Pancreas (tissue), 10 donors: ENCODE data around the gene SEPTIN7. TPM values are rescaled to one million over a fixed set of nuclear protein-coding genes. Genes with fewer than 3 reads are reported as not detected.

ENCODE experiments used
- ATAC-seq, 4 donors: fragments of 200-7000 bp; cut with Tn5 transposase; one replicate each; pipeline versions ENCODE4 v1.8.0 to v1.9.1; 2020; ENCODE audit warnings: mild to moderate bottlenecking in 4 of 4, moderate library complexity in 4 of 4
- DNase-seq, 6 donors: peaks; one replicate each; pipeline ENCODE4 v3.0.0-alpha.2; 2020
- FAIRE-seq: peaks from 2 replicates; lab custom pipeline; 2012; peaks lifted over from hg19 to GRCh38; lab: Jason Lieb, UNC
- H3K27ac ChIP-seq, 4 donors: fragments of 200-600 bp; sonication (generic); 1 replicate in 3 of 4; 2 replicates in 1 of 4; pipeline versions ENCODE4 v1.5.0 to v1.8.0; 2020
- H3K27me3 ChIP-seq, 4 donors: fragments of 200-600 bp; one replicate each; pipeline ENCODE4 v1.8.0; 2021
- H3K36me3 ChIP-seq, 3 donors: fragments of 200-600 bp; sonication (generic) in 1 of 3; one replicate each; pipeline versions ENCODE4 v1.5.0 to v1.8.0; 2020 to 2021
- H3K4me1 ChIP-seq, 3 donors: fragments of 200-600 bp; one replicate each; pipeline ENCODE4 v1.8.0; 2021
- H3K4me3 ChIP-seq, 4 donors: fragments of 200-600 bp; sonication (generic) in 2 of 4; one replicate each; pipeline versions ENCODE4 v1.5.0 to v1.8.0; 2020 to 2021
- H3K9me3 ChIP-seq, 4 donors: fragments of 200-600 bp; one replicate each; pipeline ENCODE4 v1.8.0; 2021
- WGBS, 2 donors: extraction: QIAGEN DNeasy Blood & Tissue Kit; methylation state at CpG; one replicate each; pipeline ENCODE4 v1.1.7; 2013; 5-methylcytosine and 5-hydroxymethylcytosine counted together
- intact Hi-C, 3 donors: fragments of 100-400 bp; cut with DNase I; formaldehyde crosslinking; loops; one replicate each; pipeline versions ENCODE4 v1.11.1 to v1.14.2; 2022
- polyA plus RNA-seq, 2 donors: library from polyadenylated mRNA; stranded (reverse); fragments of 200-250 nt; gene quantifications; one replicate each; pipeline ENCODE4 v1.2.3, GENCODE V29; 2013
- total RNA-seq, 6 donors: library from RNA; stranded (reverse); fragmentation: NEBNext Ultra II Directional in 4 of 6; extraction: Animal tissue kit (Norgen Biotek cat#: 25700) in 4 of 6; gene quantifications; one replicate each; pipeline versions ENCODE4 v1.2.1 to v1.2.4, GENCODE V29; 2021 to 2023
- TF ChIP-seq, protein P1 (sequence below), 4 donors: fragments of 200-600 bp; sonication (generic) in 3 of 4; IDR thresholded peaks; one replicate each; pipeline versions ENCODE4 v1.5.0 to v1.8.0; 2021; ENCODE audit warnings: antibody characterized with exemption in 4 of 4
- donor health status: healthy with polysubstance abuse.
- donor health status: DM: no; HTN: no; CAD: no; lungs with moderate emphysema.
- donor health status: DM: no; HTN: no; CAD: no.
- donor health status: control.
- donor health status: control.
- donor health status: Bipolar disorder and iron deficiency.
- donor health status: DM: yes; HTN: yes; CAD: no.
- donor health status: DM: no; HTN: no; CAD: no.
- donor health status: DM: no; HTN: no; CAD: no.
- donor health status: DM: yes; HTN: yes; CAD: no.

Gene SEPTIN7
- total and polyA plus RNA-seq, 8 donors, result 27.6 to 75.9 (median 39.4) TPM

GRCh38 chr7:35776686-35777085 lies 24.2 kb upstream of the SEPTIN7 start:
- Histone ChIP-seq H3K27ac (no peak overlapping the region), H3K36me3 (no peaks in the 10 kb centered on the region), H3K4me1 (no peaks in the 10 kb centered on the region), H3K4me3 (no peak overlapping the region), H3K9me3 (no peaks in the 10 kb centered on the region), H3K27me3 (no peaks in the 10 kb centered on the region)
- no peak for DNase-seq
- TF ChIP-seq, protein P1, sequence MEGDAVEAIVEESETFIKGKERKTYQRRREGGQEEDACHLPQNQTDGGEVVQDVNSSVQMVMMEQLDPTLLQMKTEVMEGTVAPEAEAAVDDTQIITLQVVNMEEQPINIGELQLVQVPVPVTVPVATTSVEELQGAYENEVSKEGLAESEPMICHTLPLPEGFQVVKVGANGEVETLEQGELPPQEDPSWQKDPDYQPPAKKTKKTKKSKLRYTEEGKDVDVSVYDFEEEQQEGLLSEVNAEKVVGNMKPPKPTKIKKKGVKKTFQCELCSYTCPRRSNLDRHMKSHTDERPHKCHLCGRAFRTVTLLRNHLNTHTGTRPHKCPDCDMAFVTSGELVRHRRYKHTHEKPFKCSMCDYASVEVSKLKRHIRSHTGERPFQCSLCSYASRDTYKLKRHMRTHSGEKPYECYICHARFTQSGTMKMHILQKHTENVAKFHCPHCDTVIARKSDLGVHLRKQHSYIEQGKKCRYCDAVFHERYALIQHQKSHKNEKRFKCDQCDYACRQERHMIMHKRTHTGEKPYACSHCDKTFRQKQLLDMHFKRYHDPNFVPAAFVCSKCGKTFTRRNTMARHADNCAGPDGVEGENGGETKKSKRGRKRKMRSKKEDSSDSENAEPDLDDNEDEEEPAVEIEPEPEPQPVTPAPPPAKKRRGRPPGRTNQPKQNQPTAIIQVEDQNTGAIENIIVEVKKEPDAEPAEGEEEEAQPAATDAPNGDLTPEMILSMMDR (IDR thresholded peaks at IDR 0.05), result no peak
- 58 to 65% methylated on average over 1 of the region's 1 CpG for WGBS, 2 donors
- FAIRE-seq, result no peak
- intact Hi-C loops, result no loop called here
- no peak for ATAC-seq

DNA sequence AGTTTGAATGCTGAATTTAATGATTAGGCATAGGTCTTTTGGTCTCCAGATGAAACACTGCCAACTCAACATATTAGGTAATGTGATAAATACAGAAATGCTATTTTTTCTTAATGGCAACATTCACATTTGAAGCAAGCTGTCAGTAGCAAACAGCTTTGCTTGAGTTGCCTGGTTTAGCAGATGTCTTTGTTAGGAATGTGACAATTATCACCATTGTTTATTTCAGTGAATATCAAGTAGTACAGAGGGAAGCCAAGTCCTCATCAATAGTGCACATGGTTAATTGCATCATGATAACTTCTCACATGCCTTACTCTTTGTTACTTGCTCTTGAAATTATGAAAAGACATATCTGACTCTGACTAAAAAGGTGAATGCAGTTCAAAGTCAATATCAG lies 23.7 kb upstream of the SEPTIN7 start:
- Histone ChIP-seq H3K27me3 (no peaks in the 10 kb centered on the region), H3K4me1 (no peaks in the 10 kb centered on the region), H3K4me3 (no peak overlapping the region), H3K27ac (no peak overlapping the region), H3K9me3 (no peaks in the 10 kb centered on the region), H3K36me3 (no peaks in the 10 kb centered on the region)
- intact Hi-C loops, result no loop called here
- DNase-seq, result no peak
- no peak for ATAC-seq
- FAIRE-seq, result no peak
- TF ChIP-seq, protein P1 (IDR thresholded peaks at IDR 0.05), result no peak

DNA sequence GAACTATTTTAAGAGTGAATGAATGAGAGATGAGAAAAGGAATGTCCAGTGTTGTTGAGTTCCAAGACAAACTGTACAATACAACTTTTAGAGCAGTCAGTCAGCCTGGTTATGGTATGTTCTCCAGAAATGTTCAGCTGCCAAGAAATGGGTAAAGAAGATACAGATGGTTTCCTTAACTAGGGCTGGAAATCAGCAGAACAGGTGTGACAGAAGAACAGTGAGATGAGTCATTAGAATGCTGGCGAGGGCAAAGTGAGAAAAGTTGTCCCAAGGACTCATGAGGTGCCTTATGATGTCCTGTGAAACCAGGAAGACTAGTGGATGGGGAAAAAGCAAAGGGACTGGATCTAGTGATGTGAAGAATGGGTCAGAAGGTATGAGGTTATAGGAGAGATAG lies 20.8 kb upstream of the SEPTIN7 start:
- no peak overlapping the region for H3K27ac ChIP-seq
- no peaks in the 10 kb centered on the region for H3K27me3 ChIP-seq
- H3K4me1 ChIP-seq, result no peaks in the 10 kb centered on the region
- TF ChIP-seq, protein P1 (IDR thresholded peaks at IDR 0.05), result no peak
- no peaks in the 10 kb centered on the region for H3K36me3 ChIP-seq
- WGBS, 2 donors, result 92 to 97% methylated on average over 1 of the region's 1 CpG
- no peak for DNase-seq
- no peak for FAIRE-seq
- intact Hi-C loops, result no loop called here
- no peaks in the 10 kb centered on the region for H3K9me3 ChIP-seq
- ATAC-seq, result no peak
- H3K4me3 ChIP-seq, result no peak overlapping the region

DNA sequence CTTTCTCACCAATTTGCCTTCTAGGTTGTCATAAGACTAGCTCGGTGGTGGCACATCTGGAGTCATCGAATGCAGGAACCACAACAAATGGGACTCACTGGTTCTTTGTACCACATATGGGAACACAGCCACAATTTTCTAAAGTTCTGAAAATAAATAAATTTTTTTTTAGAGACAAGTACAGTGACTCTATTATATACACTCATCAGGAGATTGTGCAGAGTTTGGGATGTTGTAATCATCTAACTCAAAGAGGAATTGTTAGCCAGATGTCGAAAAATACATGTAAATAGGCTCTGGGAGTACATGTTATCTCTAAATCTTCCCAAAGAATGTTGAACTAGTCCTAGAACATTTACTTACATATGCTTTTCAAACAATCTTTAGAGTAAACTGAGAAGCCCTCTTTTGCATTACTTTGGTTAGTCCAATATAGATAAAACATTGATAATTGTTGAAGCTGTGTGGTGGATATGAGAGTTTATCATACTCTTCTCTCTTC lies 19.6 kb upstream of the SEPTIN7 start:
- ATAC-seq (no peak), FAIRE-seq (no peak), DNase-seq (no peak)
- Histone ChIP-seq H3K4me3 (no peak overlapping the region), H3K36me3 (no peaks in the 10 kb centered on the region), H3K27ac (no peak overlapping the region), H3K9me3 (no peaks in the 10 kb centered on the region), H3K27me3 (no peaks in the 10 kb centered on the region), H3K4me1 (no peaks in the 10 kb centered on the region)
- intact Hi-C loops, result no loop called here
- 64 to 66% methylated on average over 3 of the region's 3 CpGs for WGBS, 2 donors
- TF ChIP-seq, protein P1 (IDR thresholded peaks at IDR 0.05), result no peak

DNA sequence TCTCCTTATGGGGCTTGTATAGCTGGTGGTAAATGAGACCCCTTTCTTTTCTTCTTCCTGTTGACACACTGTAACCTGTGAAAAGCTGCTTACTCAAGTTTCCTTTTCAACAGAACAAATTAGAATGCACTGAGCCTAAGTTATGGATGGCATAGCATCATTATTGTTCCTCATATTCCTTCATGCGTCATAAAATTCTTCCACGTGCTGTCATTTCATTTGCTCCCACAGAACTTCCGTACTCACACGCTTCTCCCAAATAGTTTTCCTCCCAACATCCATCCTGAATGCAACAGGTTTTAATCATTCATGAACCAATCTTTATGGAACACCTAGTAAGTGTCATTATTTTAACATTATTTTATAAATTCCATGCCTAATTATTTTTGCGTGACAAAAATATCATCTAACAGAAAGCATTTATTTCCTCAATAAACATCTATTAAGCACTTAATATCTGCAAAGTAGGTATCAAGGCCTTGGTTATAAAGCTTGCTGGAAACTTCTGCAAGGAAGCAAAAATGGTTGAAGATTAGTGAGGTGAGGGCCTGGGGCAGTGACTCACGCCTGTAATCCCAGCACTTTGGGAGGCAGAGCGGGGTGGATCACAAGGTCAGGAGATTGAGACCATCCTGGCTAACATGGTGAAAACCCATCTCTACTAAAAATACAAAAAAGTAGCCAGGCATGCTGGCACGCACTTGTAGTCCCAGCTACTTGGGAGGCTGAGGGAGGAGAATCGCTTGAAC lies 18.9 kb upstream of the SEPTIN7 start:
- DNase-seq (no peak), FAIRE-seq (no peak), ATAC-seq (no peak)
- 96 to 97% methylated on average over 9 of the region's 9 CpGs for WGBS, 2 donors
- Histone ChIP-seq H3K27ac (no peak overlapping the region), H3K36me3 (no peaks in the 10 kb centered on the region), H3K27me3 (no peaks in the 10 kb centered on the region), H3K9me3 (no peaks in the 10 kb centered on the region), H3K4me3 (no peak overlapping the region), H3K4me1 (no peaks in the 10 kb centered on the region)
- TF ChIP-seq, protein P1 (IDR thresholded peaks at IDR 0.05), result no peak
- intact Hi-C loops, result no loop called here
